Large intestine (tissue), 3 donors: Measurements from ENCODE around the gene WASF3. TPM values are rescaled to one million over a fixed set of nuclear protein-coding genes. Genes with fewer than 3 reads are reported as not detected.
A peak's percentile ranks its signal among the peaks of the same experiment; 100 is the strongest.

Source experiments
- DNase-seq, 2 donors: peaks; one replicate each; pipeline versions ENCODE4 v3.0.0 to v3.0.0-alpha.2; 2013
- H3K27ac ChIP-seq: one replicate; pipeline ENCODE4 v1.5.1; 2013; ENCODE audit warnings: low read length
- H3K27me3 ChIP-seq: 2 replicates; pipeline ENCODE4 v1.6.1; 2013; ENCODE audit warnings: low read length; ENCODE audit not compliant: control insufficient read depth, insufficient read depth
- H3K36me3 ChIP-seq: 2 replicates; pipeline ENCODE4 v1.6.1; 2013; ENCODE audit warnings: low read length; ENCODE audit not compliant: control insufficient read depth, insufficient read depth
- H3K4me1 ChIP-seq: one replicate; pipeline ENCODE4 v1.6.1; 2013; ENCODE audit warnings: low read length; ENCODE audit not compliant: control insufficient read depth, insufficient read depth
- H3K4me3 ChIP-seq: one replicate; pipeline ENCODE4 v1.5.1; 2013; ENCODE audit warnings: low read length
- H3K9me3 ChIP-seq: one replicate; pipeline ENCODE4 v1.6.1; 2013; ENCODE audit warnings: mild to moderate bottlenecking, low read depth, low read length, moderate library complexity; ENCODE audit not compliant: control insufficient read depth
- whole genome bisulfite sequencing: methylation state at CpG from one replicate; pipeline ENCODE4 v1.1.5; 2013; ENCODE audit warnings: low lambda C conversion rate; ENCODE audit not compliant: insufficient coverage; 5-methylcytosine and 5-hydroxymethylcytosine counted together
- polyA plus RNA-seq: library from polyadenylated mRNA; unstranded; fragments of 120-200 nt; gene quantifications from one replicate; pipeline ENCODE4 v1.2.1, GENCODE V29; 2013

WASF3 gene
- polyA plus RNA-seq, 1 donor: 4.6 TPM

DNA sequence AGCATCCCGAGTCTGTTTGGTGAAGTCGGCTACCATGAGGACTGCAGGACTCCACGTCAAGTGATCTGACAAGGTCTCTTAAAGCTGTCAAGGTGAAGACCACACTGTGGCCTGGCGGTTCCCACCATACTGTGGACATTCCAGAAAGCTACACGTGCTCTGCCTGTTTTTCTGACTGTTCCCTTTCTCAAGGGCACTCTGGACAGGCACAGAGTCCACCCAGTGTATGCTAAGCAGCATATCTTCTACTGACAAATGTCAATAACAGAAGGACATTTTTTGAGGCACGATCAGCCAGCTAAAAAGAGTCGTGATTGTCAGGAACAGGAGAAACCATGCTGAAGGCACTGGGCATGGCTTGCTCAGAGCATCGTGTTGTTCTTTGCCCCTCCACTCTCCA lies 12.8 kb upstream of the WASF3 start:
- no peak overlapping the region for H3K27ac ChIP-seq
- no CpG with 5 or more reads among the region's 8 CpGs for WGBS
- no peaks in the 10 kb centered on the region for H3K9me3 ChIP-seq
- no peak overlapping the region for H3K4me3 ChIP-seq
- H3K36me3 ChIP-seq: no peaks in the 10 kb centered on the region
- no peak for DNase-seq
- H3K4me1 ChIP-seq: no peaks in the 10 kb centered on the region
- H3K27me3 ChIP-seq: peaks cover 12% of the 10 kb centered on the region

DNA sequence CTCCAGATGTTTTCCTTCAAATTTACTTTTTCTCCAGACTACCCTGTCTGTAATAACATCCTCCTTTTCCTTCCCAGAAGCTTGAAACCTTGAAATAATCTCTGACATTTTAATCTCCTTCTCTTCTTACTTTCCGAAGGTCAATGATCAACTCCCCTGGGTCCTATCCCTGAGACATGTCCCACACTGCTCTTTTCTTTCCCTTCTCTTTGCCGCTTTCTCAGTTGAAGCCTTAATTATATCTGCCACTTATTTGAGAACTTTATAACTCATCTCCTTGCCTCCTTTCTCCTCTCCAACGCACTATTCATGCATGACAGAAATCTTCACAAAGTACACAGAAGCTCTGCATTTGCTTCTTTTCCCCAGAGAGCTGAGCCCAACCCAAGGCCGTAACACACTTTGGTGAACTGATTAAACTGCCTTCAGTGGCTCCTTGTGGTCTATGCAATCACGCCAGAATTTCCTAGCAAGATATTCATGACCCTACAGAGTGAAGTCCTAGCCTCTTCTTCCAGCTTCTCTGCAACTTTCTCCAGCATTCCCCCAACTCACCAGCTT lies 9.2 kb upstream of the WASF3 start:
- Histone ChIP-seq H3K27me3 (peaks cover 20% of the 10 kb centered on the region), H3K4me1 (no peaks in the 10 kb centered on the region), H3K27ac (no peak overlapping the region), H3K36me3 (no peaks in the 10 kb centered on the region), H3K9me3 (no peaks in the 10 kb centered on the region), H3K4me3 (no peak overlapping the region)
- 55% methylated on average over 2 of the region's 5 CpGs for WGBS
- no peak for DNase-seq

DNA sequence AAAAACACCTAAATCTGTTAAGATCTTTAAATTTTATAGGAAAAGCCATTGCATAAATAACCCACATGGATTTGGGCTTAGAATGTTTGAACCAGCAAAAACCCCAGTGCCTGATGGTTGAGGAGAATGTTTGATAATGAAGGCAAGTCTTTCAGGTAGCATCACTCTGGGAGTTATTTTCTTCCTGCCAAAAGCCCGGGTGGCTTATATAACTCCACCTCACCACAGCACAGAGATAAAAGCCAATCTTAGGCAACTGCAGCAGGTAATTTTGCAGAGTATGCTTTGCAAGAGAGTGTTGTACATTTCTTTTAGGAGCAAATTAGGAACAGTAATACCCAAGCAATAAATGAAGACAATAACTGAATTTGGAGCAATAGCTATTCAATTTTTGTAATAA lies 7.8 kb upstream of the WASF3 start:
- WGBS: no CpG with 5 or more reads among the region's 1 CpG
- no peak overlapping the region for H3K4me3 ChIP-seq
- H3K27me3 ChIP-seq: peaks cover 18% of the 10 kb centered on the region
- no peak for DNase-seq
- no peaks in the 10 kb centered on the region for H3K36me3 ChIP-seq
- H3K4me1 ChIP-seq: no peaks in the 10 kb centered on the region
- H3K27ac ChIP-seq: no peak overlapping the region
- no peaks in the 10 kb centered on the region for H3K9me3 ChIP-seq

DNA sequence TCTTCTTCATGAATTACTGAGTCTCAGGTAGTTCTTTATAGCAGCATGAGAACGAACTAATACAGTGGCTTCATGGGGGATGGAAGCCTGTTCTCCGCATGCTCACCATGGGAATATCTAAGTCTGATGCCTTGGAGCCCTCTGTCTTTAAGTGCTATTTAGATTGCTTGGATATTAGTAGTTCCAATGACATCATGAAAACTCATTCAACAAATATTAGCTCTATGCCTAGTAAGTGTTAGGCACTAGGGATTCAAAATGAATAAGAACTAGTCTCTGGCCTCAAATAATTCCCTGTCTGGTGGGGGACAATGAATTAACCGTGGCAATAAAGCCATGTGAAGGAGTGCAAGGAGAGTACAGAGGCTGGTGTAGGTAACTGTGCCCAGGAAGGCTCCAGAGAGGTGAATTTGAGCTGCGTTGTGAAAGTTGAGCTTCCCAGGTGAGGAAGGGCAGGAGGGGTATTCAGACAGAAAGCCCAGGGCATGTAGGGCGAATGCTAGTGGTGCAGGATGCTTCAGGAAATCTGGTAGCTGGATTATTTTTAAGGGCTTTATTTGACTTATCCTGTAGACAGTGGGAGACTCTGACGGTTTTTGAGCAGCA lies 6.1 kb upstream of the WASF3 start:
- Histone ChIP-seq H3K4me1 (no peaks in the 10 kb centered on the region), H3K4me3 (no peak overlapping the region), H3K9me3 (no peaks in the 10 kb centered on the region), H3K36me3 (no peaks in the 10 kb centered on the region), H3K27ac (no peak overlapping the region), H3K27me3 (peaks cover 26% of the 10 kb centered on the region)
- no peak for DNase-seq
- WGBS: 80% methylated on average over 2 of the region's 6 CpGs

DNA sequence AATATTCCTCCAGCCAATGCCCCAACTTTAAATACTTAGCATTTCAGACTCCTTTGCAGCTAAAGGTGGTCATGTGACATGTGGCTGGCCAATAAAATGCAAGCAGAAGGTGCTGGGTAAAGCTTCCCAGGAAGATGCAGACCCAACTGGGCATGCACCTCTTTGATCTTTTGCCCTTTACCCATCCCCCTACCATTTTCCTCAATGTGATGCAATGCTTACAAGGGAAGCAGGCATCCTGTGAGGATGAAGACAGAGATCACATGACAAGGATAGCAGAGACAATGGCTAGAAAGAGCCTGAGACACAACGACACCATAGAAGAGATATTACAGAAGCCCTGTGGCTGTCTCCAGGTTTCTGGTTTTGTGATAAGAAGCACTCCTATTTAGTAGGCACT lies 2.1 kb upstream of the WASF3 start:
- Histone ChIP-seq H3K27me3 (peaks cover 36% of the 10 kb centered on the region), H3K4me3 (no peak overlapping the region)

DNA sequence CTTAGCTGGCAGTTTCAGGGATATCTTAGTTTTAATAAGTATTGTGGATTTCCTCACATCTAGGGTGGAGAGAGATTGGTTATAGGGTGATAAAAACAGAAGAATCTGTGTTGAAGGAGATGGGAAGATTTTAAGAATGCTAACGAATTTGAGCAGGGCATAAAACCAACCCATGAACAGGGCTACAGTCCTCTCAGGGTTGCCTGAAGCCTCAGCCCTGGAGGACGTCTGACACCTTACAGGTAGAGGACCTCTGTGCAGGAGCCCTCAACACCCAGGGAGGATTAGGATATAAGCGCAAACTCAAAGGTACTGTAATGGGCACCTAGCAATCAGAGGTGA lies 461 bp upstream of the WASF3 start:
- no peak for DNase-seq
- Histone ChIP-seq H3K36me3 (no peaks in the 10 kb centered on the region), H3K4me1 (no peaks in the 10 kb centered on the region), H3K4me3 (peak overlapping the region; percentile 26), H3K9me3 (no peaks in the 10 kb centered on the region), H3K27me3 (peaks cover 33% of the 10 kb centered on the region), H3K27ac (no peak overlapping the region)
- WGBS: no CpG with 5 or more reads among the region's 3 CpGs

More for the DNA sequence above, 2.1 kb upstream of the WASF3 start:
- H3K4me1 ChIP-seq: no peaks in the 10 kb centered on the region
- 40% methylated on average over 1 of the region's 1 CpG for WGBS
- H3K9me3 ChIP-seq: no peaks in the 10 kb centered on the region
- no peak for DNase-seq
- no peaks in the 10 kb centered on the region for H3K36me3 ChIP-seq
- H3K27ac ChIP-seq: no peak overlapping the region

DNA sequence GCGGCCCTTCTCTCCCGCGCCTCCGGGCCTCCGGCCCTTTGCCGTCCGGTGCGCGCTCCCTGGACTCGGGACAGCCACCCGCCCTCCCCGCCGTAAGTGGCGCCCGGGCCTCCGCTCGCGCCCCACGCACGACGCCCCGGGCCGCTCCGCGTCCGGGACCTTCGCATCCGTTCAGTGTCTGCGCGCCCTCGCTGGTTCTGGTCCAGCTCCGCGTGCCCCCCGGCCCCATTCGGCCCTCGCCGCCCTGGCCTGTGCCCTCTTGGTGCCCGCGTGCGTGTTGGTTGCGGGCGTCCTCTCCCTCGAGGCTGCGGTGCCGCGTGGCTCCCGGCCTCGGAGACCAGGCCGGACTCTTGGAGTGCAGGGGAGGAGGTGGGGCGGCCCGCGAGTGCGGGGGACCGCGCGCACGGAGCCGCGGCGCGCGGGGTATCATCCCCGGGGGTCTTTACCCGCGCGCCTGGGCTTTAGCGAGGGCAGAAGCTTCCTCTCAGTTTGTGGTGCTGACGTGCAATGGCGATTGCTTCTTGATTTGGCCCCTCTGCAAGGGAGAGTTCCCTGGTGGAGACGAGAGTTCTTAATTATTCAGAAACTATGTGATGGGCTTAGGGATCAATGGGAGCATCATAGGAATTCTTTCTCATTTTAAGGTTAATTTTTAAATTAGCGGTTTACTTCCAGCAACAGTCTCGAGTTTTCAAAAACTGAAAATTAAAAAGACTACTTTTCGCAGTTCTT lies 757 bp downstream of the WASF3 start:
- Histone ChIP-seq H3K4me1 (no peaks in the 10 kb centered on the region), H3K27ac (no peak overlapping the region), H3K9me3 (no peaks in the 10 kb centered on the region), H3K4me3 (peak overlapping the region; percentile 18), H3K36me3 (no peaks in the 10 kb centered on the region), H3K27me3 (peaks cover 32% of the 10 kb centered on the region)
- whole genome bisulfite sequencing: 50% methylated on average over 1 of the region's 73 CpGs
- peak in 1 of 2 donors; percentile 29 for DNase-seq

DNA sequence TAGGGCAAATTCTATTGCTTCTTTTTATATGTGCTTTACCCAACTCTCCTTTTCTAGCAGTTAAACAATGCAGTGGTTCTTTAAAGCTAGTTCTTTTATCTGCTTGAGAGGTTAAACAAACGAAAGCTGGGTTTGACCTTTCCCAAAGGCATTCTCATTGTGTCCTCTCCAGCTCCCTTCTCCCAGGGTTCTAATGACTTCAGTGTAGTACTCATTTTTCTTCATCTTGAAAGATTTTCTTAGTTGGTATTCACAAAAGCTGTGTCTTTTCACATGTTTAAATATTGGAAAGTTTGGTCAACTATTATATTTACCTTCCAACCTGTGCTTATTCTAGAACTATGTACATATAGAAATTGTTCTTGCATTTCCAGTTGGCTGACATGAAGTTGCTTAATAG lies 1.5 kb downstream of the WASF3 start:
- Histone ChIP-seq H3K27ac (no peak overlapping the region), H3K27me3 (peaks cover 32% of the 10 kb centered on the region), H3K9me3 (no peaks in the 10 kb centered on the region), H3K4me3 (no peak overlapping the region), H3K36me3 (no peaks in the 10 kb centered on the region), H3K4me1 (no peaks in the 10 kb centered on the region)
- WGBS: 10% methylated on average over 1 of the region's 1 CpG
- no peak for DNase-seq

DNA sequence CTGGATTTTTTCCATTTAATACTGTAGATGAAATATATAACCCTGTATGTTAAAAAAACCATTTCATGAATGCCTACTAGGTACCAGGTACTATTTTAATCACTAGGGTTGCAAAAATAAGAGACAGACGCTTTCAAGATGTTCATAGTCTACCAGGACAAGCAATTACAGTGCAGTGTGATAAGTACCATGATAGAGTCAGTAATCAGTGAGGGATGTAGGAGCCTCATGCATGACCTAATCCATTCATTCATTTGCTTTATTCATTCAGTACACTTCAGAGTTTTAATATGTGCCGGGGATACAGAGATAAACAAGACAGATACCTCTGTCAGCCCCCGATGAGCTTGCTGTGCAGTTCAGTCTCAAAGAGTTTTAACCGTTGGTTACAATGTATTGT lies 3.0 kb downstream of the WASF3 start:
- H3K27ac ChIP-seq: no peak overlapping the region
- H3K36me3 ChIP-seq: no peaks in the 10 kb centered on the region
- H3K9me3 ChIP-seq: no peaks in the 10 kb centered on the region
- no CpG with 5 or more reads among the region's 4 CpGs for WGBS
- H3K4me1 ChIP-seq: no peaks in the 10 kb centered on the region
- peaks cover 27% of the 10 kb centered on the region for H3K27me3 ChIP-seq
- H3K4me3 ChIP-seq: no peak overlapping the region
- no peak for DNase-seq

DNA sequence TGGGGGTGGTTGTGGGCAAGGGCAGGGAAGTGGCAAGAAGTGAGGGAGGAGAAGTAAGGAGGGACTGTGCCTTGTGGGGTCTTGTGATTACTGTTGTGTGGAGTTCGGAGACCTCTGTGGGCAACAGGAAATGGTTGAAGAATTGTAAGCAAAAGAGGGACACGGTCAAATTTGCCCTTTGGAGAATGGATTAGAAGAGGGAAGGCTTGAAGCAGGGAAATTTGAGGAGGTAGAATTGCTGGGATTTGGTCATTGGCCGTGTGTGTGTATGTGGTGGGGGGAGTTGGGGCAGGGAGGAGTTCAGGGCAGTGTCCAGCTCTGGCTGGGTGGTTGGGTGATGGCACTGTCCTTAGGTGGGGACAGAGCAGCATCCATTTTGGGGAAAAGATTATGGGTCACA lies 3.6 kb downstream of the WASF3 start:
- 79% methylated on average over 2 of the region's 3 CpGs for WGBS
- H3K9me3 ChIP-seq: no peaks in the 10 kb centered on the region
- no peak overlapping the region for H3K27ac ChIP-seq
- no peaks in the 10 kb centered on the region for H3K4me1 ChIP-seq
- H3K4me3 ChIP-seq: no peak overlapping the region
- peaks cover 23% of the 10 kb centered on the region for H3K27me3 ChIP-seq
- no peak for DNase-seq
- H3K36me3 ChIP-seq: no peaks in the 10 kb centered on the region
